H1 (cell line): ENCODE results near the gene METAP1D. TPM values are rescaled to one million over a fixed set of nuclear protein-coding genes. Genes with fewer than 3 reads are reported as not detected.

Experiments
- CTCF ChIA-PET: fragments of 300-600 bp; sonication (Branson Sonifier 250); formaldehyde crosslinking; loops from one replicate; lab custom pipeline; 2021; ENCODE audit not compliant: partially characterized antibody; lab: Charles Lee
- POLR2A ChIA-PET: fragments of 300-600 bp; sonication (Branson Sonifier 250); formaldehyde crosslinking; loops from one replicate; lab custom pipeline; 2021; ENCODE audit warnings: inconsistent platforms; ENCODE audit not compliant: partially characterized antibody; lab: Charles Lee
- DNase-seq, 2 experiments: peaks; one replicate each; pipeline versions ENCODE4 v3.0.0 to v3.0.0-alpha.2; 2010 to 2022; ENCODE audit warnings: low spot score in 2 of 2, low read depth in 1 of 2, mixed read lengths in 1 of 2
- FAIRE-seq: peaks from 2 replicates; lab custom pipeline; 2011; peaks lifted over from hg19 to GRCh38; lab: Jason Lieb, UNC
- H2AFZ ChIP-seq: 2 replicates; pipeline ENCODE4 v1.8.1; 2012; ENCODE audit warnings: low read length, inconsistent platforms
- H2AK5ac ChIP-seq: 2 replicates; pipeline ENCODE4 v1.6.1; 2013; ENCODE audit warnings: low read depth, low read length
- H2BK120ac ChIP-seq: replicated peaks from 2 replicates; pipeline ENCODE3; 2013; ENCODE audit warnings: low read depth, low read length, inconsistent platforms
- H2BK12ac ChIP-seq: 2 replicates; pipeline ENCODE4 v1.6.1; 2013; ENCODE audit warnings: low read depth, low read length
- H2BK15ac ChIP-seq: 2 replicates; pipeline ENCODE4 v1.6.1; 2013; ENCODE audit warnings: low read length
- H2BK20ac ChIP-seq: 2 replicates; pipeline ENCODE4 v1.6.1; 2013; ENCODE audit warnings: low read length
- H2BK5ac ChIP-seq: 2 replicates; pipeline ENCODE4 v1.6.1; 2013; ENCODE audit warnings: low read depth, low read length
- H3K14ac ChIP-seq: 2 replicates; pipeline ENCODE4 v1.6.1; 2013; ENCODE audit warnings: inconsistent platforms; ENCODE audit not compliant: insufficient read length
- H3K18ac ChIP-seq: 2 replicates; pipeline ENCODE4 v1.6.1; 2013; ENCODE audit warnings: low read length; ENCODE audit errors: extremely low read depth
- H3K23ac ChIP-seq: 2 replicates; pipeline ENCODE4 v1.6.1; 2013; ENCODE audit warnings: inconsistent platforms; ENCODE audit not compliant: insufficient read length
- H3K23me2 ChIP-seq: 2 replicates; pipeline ENCODE4 v1.6.1; 2013; ENCODE audit warnings: low read depth, low read length
- H3K27ac ChIP-seq: 2 replicates; pipeline ENCODE4 v1.6.1; 2011; ENCODE audit warnings: low read depth, low read length, inconsistent platforms
- H3K27me3 ChIP-seq, 4 experiments: replicated peaks in 1 of 4; 1 replicate in 1 of 4; 2 replicates in 3 of 4; pipeline versions ENCODE4 v1.6.1 to v1.8.1; 2011 to 2013; ENCODE audit warnings: low read length in 3 of 4, mild to moderate bottlenecking in 3 of 4, inconsistent platforms in 2 of 4, mixed read lengths in 2 of 4, moderate library complexity in 1 of 4; ENCODE audit not compliant: control insufficient read depth in 3 of 4, insufficient read depth in 3 of 4; ENCODE audit errors: extremely low read depth in 1 of 4
- H3K36me3 ChIP-seq, 4 experiments: 2 replicates each; pipeline versions ENCODE4 v1.6.1 to v1.8.1; 2011 to 2013; ENCODE audit warnings: mild to moderate bottlenecking in 4 of 4, low read length in 3 of 4, moderate library complexity in 2 of 4, control low read depth in 1 of 4, inconsistent platforms in 1 of 4; ENCODE audit not compliant: insufficient read depth in 4 of 4, control insufficient read depth in 2 of 4
- H3K4ac ChIP-seq: replicated peaks from 2 replicates; pipeline ENCODE3; 2013; ENCODE audit warnings: low read length, low read depth, mixed read lengths, inconsistent platforms; ENCODE audit not compliant: insufficient read length
- H3K4me1 ChIP-seq, 4 experiments: replicated peaks in 1 of 4; 1 replicate in 1 of 4; 2 replicates in 3 of 4; pipeline versions ENCODE4 v1.6.1 to v1.8.1; 2011 to 2013; ENCODE audit warnings: low read length in 3 of 4, inconsistent platforms in 2 of 4, mixed read lengths in 1 of 4; ENCODE audit not compliant: insufficient read depth in 4 of 4, control insufficient read depth in 3 of 4
- H3K4me2 ChIP-seq, 2 experiments: 2 replicates each; pipeline versions ENCODE4 v1.6.1 to v1.8.1; 2011 to 2013; ENCODE audit warnings: low read depth in 2 of 2, low read length in 2 of 2, control low read depth in 1 of 2, inconsistent platforms in 1 of 2, mild to moderate bottlenecking in 1 of 2; ENCODE audit not compliant: insufficient read depth in 1 of 2
- H3K4me3 ChIP-seq, 4 experiments: fragments of 200-600, 300-600 bp in 1 of 4; sonication (generic), shearing (Covaris generic), sonication (Bioruptor Twin) in 1 of 4; 2 replicates each; pipeline versions ENCODE4 v1.5.1 to v1.8.1; 2011 to 2016; ENCODE audit warnings: low read length in 4 of 4, low read depth in 3 of 4, control low read depth in 2 of 4, inconsistent platforms in 2 of 4, mild to moderate bottlenecking in 2 of 4, mixed read lengths in 1 of 4, moderate library complexity in 1 of 4; ENCODE audit not compliant: insufficient read depth in 2 of 4; ENCODE audit errors: extremely low read depth in 1 of 4
- H3K56ac ChIP-seq: replicated peaks from 2 replicates; pipeline ENCODE3; 2013; ENCODE audit warnings: low read depth, mild to moderate bottlenecking, mixed read lengths, low read length, inconsistent platforms; ENCODE audit not compliant: insufficient read length
- H3K79me1 ChIP-seq: 2 replicates; pipeline ENCODE4 v1.6.1; 2013; ENCODE audit warnings: low read depth, low read length, control low read depth
- H3K79me2 ChIP-seq, 2 experiments: 2 replicates each; pipeline versions ENCODE4 v1.6.1 to v1.8.1; 2012 to 2013; ENCODE audit warnings: low read length in 2 of 2, mild to moderate bottlenecking in 2 of 2, inconsistent platforms in 1 of 2; ENCODE audit not compliant: insufficient read depth in 2 of 2, control insufficient read depth in 1 of 2
- H3K9ac ChIP-seq, 4 experiments: replicated peaks in 1 of 4; 1 replicate in 1 of 4; 2 replicates in 3 of 4; pipeline versions ENCODE4 v1.6.1 to v1.8.1; 2011 to 2013; ENCODE audit warnings: low read depth in 3 of 4, low read length in 3 of 4, control low read depth in 2 of 4, mild to moderate bottlenecking in 2 of 4, moderate library complexity in 2 of 4, inconsistent platforms in 1 of 4; ENCODE audit errors: extremely low read depth in 1 of 4
- H3K9me3 ChIP-seq, 2 experiments: 2 replicates each; pipeline versions ENCODE4 v1.6.1 to v1.8.1; 2012 to 2013; ENCODE audit warnings: mild to moderate bottlenecking in 2 of 2, moderate library complexity in 2 of 2, control low read depth in 1 of 2, inconsistent platforms in 1 of 2, low read depth in 1 of 2, low read length in 1 of 2, mixed read lengths in 1 of 2; ENCODE audit not compliant: insufficient read depth in 2 of 2
- H4K20me1 ChIP-seq, 2 experiments: replicated peaks in 1 of 2; 2 replicates each; pipeline versions ENCODE3 to v1.8.1; 2011 to 2013; ENCODE audit warnings: inconsistent platforms in 2 of 2, low read length in 2 of 2, mild to moderate bottlenecking in 1 of 2; ENCODE audit not compliant: insufficient read depth in 2 of 2, control insufficient read depth in 1 of 2
- H4K5ac ChIP-seq: 2 replicates; pipeline ENCODE4 v1.6.1; 2013; ENCODE audit warnings: low read length, low read depth, mixed read lengths, inconsistent platforms; ENCODE audit not compliant: insufficient read length
- H4K8ac ChIP-seq: 2 replicates; pipeline ENCODE4 v1.8.0; 2013; ENCODE audit warnings: mild to moderate bottlenecking, moderate library complexity, low read length, inconsistent platforms; ENCODE audit not compliant: insufficient read depth; ENCODE audit errors: extremely low read depth
- H4K91ac ChIP-seq: replicated peaks from 2 replicates; pipeline ENCODE3; 2013; ENCODE audit warnings: low read length, mixed read lengths, inconsistent platforms; ENCODE audit not compliant: insufficient read length
- BCL11A ChIP-seq, 2 experiments: IDR thresholded peaks; one replicate each; pipeline ENCODE4 v1.6.1; 2011; ENCODE audit warnings: low read depth in 2 of 2, low read length in 2 of 2, mild to moderate bottlenecking in 2 of 2
- GTF2F1 ChIP-seq: IDR thresholded peaks from 2 replicates; pipeline ENCODE4 v1.6.1; 2012; ENCODE audit warnings: low read depth, low read length, improper control_type of control experiment, borderline replicate concordance
- KDM4A ChIP-seq: IDR thresholded peaks from one replicate; pipeline ENCODE4 v1.7.1; 2012; ENCODE audit warnings: low read depth, mild to moderate bottlenecking, moderate library complexity, low read length, inconsistent platforms; ENCODE audit not compliant: severe bottlenecking
- WGBS, 2 experiments: shearing (Covaris generic) in 1 of 2; methylation state at CpG; one replicate each; pipeline versions ENCODE4 v1.1.6 to v1.1.7; 2013 to 2015; ENCODE audit warnings: low lambda C conversion rate in 2 of 2, mixed read lengths in 2 of 2, inconsistent platforms in 1 of 2, low coverage in 1 of 2, missing lambda C conversion rate in 1 of 2; ENCODE audit not compliant: insufficient replicate concordance in 2 of 2, insufficient coverage in 1 of 2, insufficient read length in 1 of 2; ENCODE audit errors: extremely low coverage in 1 of 2, missing lambda C conversion rate in 1 of 2; 5-methylcytosine and 5-hydroxymethylcytosine counted together
- polyA plus RNA-seq, 7 experiments: library from polyadenylated mRNA; depleted of rRNA in 3 of 7; stranded (reverse) in 5 of 7; unstranded in 2 of 7; fragments of >200 nt in 5 of 7; fragments of 200-250 nt in 2 of 7; gene quantifications; 1 replicate in 5 of 7; 2 replicates in 1 of 7; 4 replicates in 1 of 7; pipeline versions ENCODE4 v1.2.1 to v1.2.3, GENCODE V29; 2011 to 2013; ENCODE audit warnings: missing spikeins in 2 of 7, mixed read lengths in 2 of 7
- total RNA-seq: library from RNA; stranded (reverse); fragmentation: NEBNext Ultra II Directional; extraction: Animal tissue kit (Norgen Biotek cat#: 25700); gene quantifications from 2 replicates; pipeline ENCODE4 v1.2.1, GENCODE V29; 2021

The METAP1D gene
- total and polyA plus RNA-seq, 2 of the 8 experiments (the other 6 are each of a cell fraction or from before 2014, with no cell fraction given) = 3.9 to 6.2 TPM

DNA sequence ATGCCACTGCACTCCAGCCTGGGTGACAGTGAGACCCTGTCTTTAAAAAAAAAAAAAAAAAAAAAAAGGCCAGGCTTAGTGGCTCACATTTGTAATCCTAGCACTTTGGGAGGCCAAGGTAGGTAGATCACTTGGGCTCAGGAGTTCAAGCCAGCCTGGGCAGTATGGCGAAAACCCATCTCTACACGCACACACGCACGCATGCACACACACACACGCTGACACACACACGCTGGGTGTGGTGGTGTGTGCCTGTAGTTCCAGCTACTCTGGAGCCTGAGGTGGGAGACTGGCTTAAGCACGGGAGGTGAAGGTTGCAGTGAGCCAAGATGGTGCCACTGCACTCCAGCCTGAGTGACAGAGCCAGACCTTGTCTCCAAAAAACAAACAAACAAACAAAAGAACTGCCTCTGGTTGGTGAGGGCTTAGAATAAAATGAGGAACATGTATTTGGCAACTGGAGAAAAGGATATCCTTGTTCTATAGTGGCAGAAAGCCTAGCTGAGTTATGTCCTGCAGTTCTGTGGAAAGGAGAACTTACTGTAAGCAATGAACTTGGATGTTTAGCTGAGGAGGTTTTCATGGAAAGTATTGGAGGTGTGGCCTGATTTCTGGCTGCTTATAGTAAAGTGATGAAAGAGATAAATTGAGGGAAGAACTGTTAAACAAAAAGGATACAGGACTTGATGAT, 43.5 kb upstream of the METAP1D start:
- no peak overlapping the region for H2BK12ac ChIP-seq
- peaks cover 3 to 4% of the 10 kb centered on the region in 2 experiments for H4K20me1 ChIP-seq
- H3K79me1 ChIP-seq = no peaks in the 10 kb centered on the region
- no peaks in the 10 kb centered on the region; a peak in 1 of 7 replicates for H3K4me1 ChIP-seq
- FAIRE-seq = no peak
- H2BK120ac ChIP-seq = no peak overlapping the region
- no peaks in the 10 kb centered on the region for H3K79me2 ChIP-seq
- H3K36me3 ChIP-seq = peaks cover 0 to 8% (median 1%) of the 10 kb centered on the region in 4 experiments; a peak in 4 of 8 replicates
- H3K23ac ChIP-seq = no peak overlapping the region
- TF ChIP-seq BCL11A (IDR thresholded peaks at IDR 0.05; ENCODE audit: low read depth in 2 of 2, low read length in 2 of 2) (no peak), GTF2F1 (no peak), KDM4A (no peak)
- no peaks in the 10 kb centered on the region for H3K23me2 ChIP-seq
- no peak overlapping the region for H4K91ac ChIP-seq
- H4K8ac ChIP-seq = no peak overlapping the region
- H2AFZ ChIP-seq = no peak overlapping the region
- 94% methylated on average over 7 of the region's 7 CpGs; no CpG with 5 or more reads in 1 of the 2 experiments for WGBS, 2 experiments
- H3K27ac ChIP-seq = no peak overlapping the region
- ChIA-PET POLR2A (no interaction called here), CTCF (interaction anchor here (0.9 to 1.0 kb wide), 3 partner anchors 16 to 111 kb away, joined by 3 to 4 read pairs (median 3); no protein-coding TSS in a partner anchor)
- no peak overlapping the region for H3K56ac ChIP-seq
- H3K18ac ChIP-seq = no peak overlapping the region
- no peak overlapping the region for H3K14ac ChIP-seq
- H2AK5ac ChIP-seq = no peak overlapping the region
- H2BK15ac ChIP-seq = no peak overlapping the region
- H2BK5ac ChIP-seq = no peak overlapping the region
- no peaks in the 10 kb centered on the region for H3K9me3 ChIP-seq
- H4K5ac ChIP-seq = no peak overlapping the region
- H3K4ac ChIP-seq = no peak overlapping the region
- no peaks in the 10 kb centered on the region for H3K27me3 ChIP-seq
- H3K4me3 ChIP-seq = no peak overlapping the region
- no peak overlapping the region for H3K4me2 ChIP-seq
- H2BK20ac ChIP-seq = no peak overlapping the region
- no peak overlapping the region for H3K9ac ChIP-seq
- no peak for DNase-seq
